GM12875 (cell line): ENCODE results near the gene ATP8B3.

Experiments used
- H3K4me3 ChIP-seq: one replicate; pipeline ENCODE4 v1.5.1; 2011; ENCODE audit warnings: low read depth, low read length, control low read depth
- CTCF ChIP-seq: IDR thresholded peaks from 2 replicates; pipeline ENCODE4 v1.5.1; 2011; ENCODE audit warnings: low read depth, mild to moderate bottlenecking, control low read depth, inconsistent platforms, low read length, moderate library complexity, borderline replicate concordance; ENCODE audit not compliant: insufficient read depth

Gene ATP8B3

GRCh38 chr19:1849886-1850398, 37.9 kb upstream of the ATP8B3 start:
- H3K4me3 ChIP-seq: no peak overlapping the region
- TF ChIP-seq CTCF: no peak

- no peak for TF ChIP-seq CTCF
- H3K4me3 ChIP-seq: no peak overlapping the region
Observed at GRCh38 chr19:1849132-1849474, 37.0 kb upstream of the ATP8B3 start.

- H3K4me3 ChIP-seq: peak within 1 kb of the TSS; percentile 94
- TF ChIP-seq CTCF: peak; percentile 82
Observed at GRCh38 chr19:1848399-1849131, 36.5 kb upstream of the ATP8B3 start, which contains the start of gene REXO1. Gene REXO1 (minus strand): TSS chr19:1848483. CDS start chr19:1848358, 125 bp downstream.

- H3K4me3 ChIP-seq: peak overlapping the region; percentile 94
- no peak for TF ChIP-seq CTCF
Observed at GRCh38 chr19:1847684-1848398, 35.8 kb upstream of the ATP8B3 start.

GRCh38 chr19:1847348-1847683, 35.2 kb upstream of the ATP8B3 start:
- no peak for TF ChIP-seq CTCF
- H3K4me3 ChIP-seq: peak overlapping the region; percentile 94

GRCh38 chr19:1846517-1847204, 34.6 kb upstream of the ATP8B3 start:
- H3K4me3 ChIP-seq: no peak overlapping the region
- TF ChIP-seq CTCF: no peak
